ENCODE results near the gene FOXJ3.

Gene FOXJ3

GRCh38 chr1:42183210-42183956 is 151.7 kb downstream of the FOXJ3 start:
- DNase-seq: no peak

- no peak for DNase-seq
These were observed 153.3 kb downstream of the FOXJ3 start for GRCh38 chr1:42181687-42182086.

GRCh38 chr1:42179900-42180329 is 155.1 kb downstream of the FOXJ3 start:
- no peak for DNase-seq

- no peak for DNase-seq
These were observed 155.8 kb downstream of the FOXJ3 start for GRCh38 chr1:42179275-42179674.

- no peak for DNase-seq
These were observed 156.8 kb downstream of the FOXJ3 start for GRCh38 chr1:42178249-42178648.

- no peak for DNase-seq
These were observed 157.5 kb downstream of the FOXJ3 start for GRCh38 chr1:42177541-42177981.

GRCh38 chr1:42176902-42177519 is 158.0 kb downstream of the FOXJ3 start:
- no peak for DNase-seq

GRCh38 chr1:42175314-42176054 is 159.6 kb downstream of the FOXJ3 start:
- DNase-seq: no peak

GRCh38 chr1:42173961-42174735 is 160.9 kb downstream of the FOXJ3 start:
- no peak for DNase-seq

- peak; percentile 57 for DNase-seq
These were observed 161.7 kb downstream of the FOXJ3 start for GRCh38 chr1:42173155-42173933.

- no peak for DNase-seq
These were observed 162.5 kb downstream of the FOXJ3 start for GRCh38 chr1:42172381-42173133.

GRCh38 chr1:42171679-42172266 is 163.3 kb downstream of the FOXJ3 start:
- no peak for DNase-seq

- no peak for DNase-seq
These were observed 164.0 kb downstream of the FOXJ3 start for GRCh38 chr1:42170779-42171621.

GRCh38 chr1:42168763-42169162 is 166.3 kb downstream of the FOXJ3 start:
- no peak for DNase-seq

- DNase-seq: no peak
These were observed 166.7 kb downstream of the FOXJ3 start for GRCh38 chr1:42168391-42168670.

- no peak for DNase-seq
These were observed 167.2 kb downstream of the FOXJ3 start for GRCh38 chr1:42167611-42168390.

- DNase-seq: no peak
These were observed 169.4 kb downstream of the FOXJ3 start for GRCh38 chr1:42165511-42166210.

GRCh38 chr1:42164551-42165420 is 170.2 kb downstream of the FOXJ3 start, which contains the start of gene GUCA2A:
Gene GUCA2A (minus strand): TSS chr1:42164745. CDS start chr1:42164712, 33 bp downstream.
- no peak for DNase-seq
